GM12878 (cell line): ENCODE measurements around the gene CLASRP. TPM values are rescaled to one million over a fixed set of nuclear protein-coding genes. Genes with fewer than 3 reads are reported as not detected.

Experiments
- ATAC-seq: fragments of 200-7000 bp; cut with Tn5 transposase; 3 replicates; pipeline ENCODE4 v1.9.1; 2020; ENCODE audit warnings: mild to moderate bottlenecking, moderate library complexity
- BruUV-seq: library from RNA; stranded (reverse); fragments of 400-500 nt; replicated peaks from 2 replicates; lab custom pipeline; 2021; lab: Mats Ljungman, UMichigan
- CTCF ChIA-PET: fragments of 300-600 bp; sonication (Branson Sonifier 250); formaldehyde crosslinking; extraction: SDS; loops from one replicate; lab custom pipeline; 2021; ENCODE audit warnings: inconsistent platforms; lab: Yijun Ruan, JAX
- POLR2A ChIA-PET: fragments of 350-600 bp; formaldehyde crosslinking; extraction: SDS; loops from one replicate; lab custom pipeline; 2021; ENCODE audit warnings: inconsistent platforms; lab: Charles Lee
- RAD21 ChIA-PET: fragments of 300-600 bp; sonication (Branson Sonifier 250); formaldehyde crosslinking; loops from one replicate; lab custom pipeline; 2023; ENCODE audit warnings: antibody characterized with exemption; ENCODE audit not compliant: unreplicated experiment; lab: Charles Lee
- SMC1A ChIA-PET: fragments of 300-600 bp; sonication (Branson Sonifier 250); formaldehyde crosslinking; loops from one replicate; lab custom pipeline; 2023; ENCODE audit not compliant: unreplicated experiment, uncharacterized antibody; lab: Charles Lee
- DNase-seq: peaks from one replicate; pipeline ENCODE4 v3.0.0-alpha.2; 2011; ENCODE audit warnings: low read depth, low spot score
- FAIRE-seq: peaks from 3 replicates; lab custom pipeline; 2011; peaks lifted over from hg19 to GRCh38; lab: Jason Lieb, UNC
- H2AFZ ChIP-seq: 2 replicates; pipeline ENCODE4 v1.6.0; 2011; ENCODE audit warnings: low read depth, low read length, control low read depth; ENCODE audit not compliant: control insufficient read depth
- H3K27ac ChIP-seq: 2 replicates; pipeline ENCODE4 v1.5.1; 2011; ENCODE audit warnings: control low read depth; ENCODE audit not compliant: control insufficient read depth, insufficient read depth
- H3K27me3 ChIP-seq, 2 experiments: replicated peaks in 1 of 2; 2 replicates each; pipeline versions ENCODE4 v1.6.0 to v1.6.1; 2011; ENCODE audit warnings: low read length in 1 of 2; ENCODE audit not compliant: control insufficient read depth in 2 of 2, insufficient read depth in 2 of 2
- H3K36me3 ChIP-seq, 2 experiments: 2 replicates each; pipeline ENCODE4 v1.5.1; 2011; ENCODE audit warnings: low read length in 1 of 2; ENCODE audit not compliant: control insufficient read depth in 2 of 2, insufficient read depth in 2 of 2
- H3K4me1 ChIP-seq: 2 replicates; pipeline ENCODE4 v1.6.1; 2011; ENCODE audit warnings: mild to moderate bottlenecking, low read length, moderate library complexity, mixed read lengths; ENCODE audit not compliant: control insufficient read depth, insufficient read depth
- H3K4me2 ChIP-seq: 2 replicates; pipeline ENCODE4 v1.6.0; 2011; ENCODE audit warnings: control low read depth; ENCODE audit not compliant: control insufficient read depth, insufficient read depth
- H3K4me3 ChIP-seq: fragments of 200-600 bp; sonication (generic); 2 replicates; pipeline ENCODE4 v1.5.1; 2016
- H3K79me2 ChIP-seq: 2 replicates; pipeline ENCODE4 v1.6.0; 2011; ENCODE audit warnings: low read length; ENCODE audit not compliant: control insufficient read depth, insufficient read depth
- H3K9ac ChIP-seq: 2 replicates; pipeline ENCODE4 v1.8.0; 2011; ENCODE audit warnings: low read length, control low read depth, mixed read lengths; ENCODE audit not compliant: control insufficient read depth, insufficient read depth
- H3K9me3 ChIP-seq: replicated peaks from 3 replicates; pipeline ENCODE4 v1.5.1; 2011; ENCODE audit warnings: mild to moderate bottlenecking, low read length; ENCODE audit not compliant: control insufficient read depth, insufficient read depth
- H4K20me1 ChIP-seq: 2 replicates; pipeline ENCODE4 v1.6.0; 2011; ENCODE audit not compliant: control insufficient read depth, insufficient read depth
- CHD4 ChIP-seq: fragments of 200-600 bp; sonication (generic); IDR thresholded peaks from 2 replicates; pipeline ENCODE4 v1.6.1; 2016; ENCODE audit warnings: mild to moderate bottlenecking
- EED ChIP-seq: sonication (generic); IDR thresholded peaks from 2 replicates; pipeline ENCODE4 v1.6.1; 2016; ENCODE audit warnings: antibody characterized with exemption, low read depth
- ETV6 ChIP-seq, 2 experiments: fragments of 450-650 bp in 1 of 2; IDR thresholded peaks in 1 of 2; conservative IDR thresholded peaks in 1 of 2; 2 replicates each; pipeline ENCODE4 v1.6.1; 2014; ENCODE audit warnings: antibody characterized with exemption in 1 of 2, borderline replicate concordance in 1 of 2, low read depth in 1 of 2, mild to moderate bottlenecking in 1 of 2, moderate library complexity in 1 of 2
- EZH2 ChIP-seq: IDR thresholded peaks from 2 replicates; pipeline ENCODE4 v1.6.1; 2012; ENCODE audit warnings: low read depth, mild to moderate bottlenecking, control low read depth, inconsistent platforms, low read length, borderline replicate concordance; ENCODE audit not compliant: control insufficient read depth
- RBBP5 ChIP-seq: fragments of 200-600 bp; sonication (generic); conservative IDR thresholded peaks from 2 replicates; pipeline ENCODE4 v1.6.1; 2016
- RCOR1 ChIP-seq: conservative IDR thresholded peaks from 2 replicates; pipeline ENCODE4 v1.6.1; 2012; ENCODE audit warnings: low read depth, low read length, improper control_type of control experiment
- SMAD5 ChIP-seq: IDR thresholded peaks from 2 replicates; pipeline ENCODE4 v1.6.1; 2016; ENCODE audit warnings: antibody characterized with exemption, low read depth
- ZSCAN29 ChIP-seq: fragments of 450-650 bp; IDR thresholded peaks from 2 replicates; pipeline ENCODE4 v1.6.1; 2017; ENCODE audit warnings: mild to moderate bottlenecking, moderate library complexity
- WGBS: methylation state at CpG from one replicate; pipeline ENCODE4 v1.1.6; 2016; ENCODE audit warnings: low lambda C conversion rate; ENCODE audit not compliant: insufficient replicate concordance, insufficient coverage; ENCODE audit errors: missing lambda C conversion rate; 5-methylcytosine and 5-hydroxymethylcytosine counted together
- in situ Hi-C: fragments of 300-500 bp; cut with MboI; formaldehyde crosslinking; loops from 9 replicates; pipeline ENCODE4 v1.14.3; 2018; ENCODE audit warnings: mixed read lengths
- intact Hi-C: fragments of 100-400 bp; cut with micrococcal nuclease; formaldehyde crosslinking; loops from one replicate; pipeline ENCODE4 v1.14.2; 2022; ENCODE audit not compliant: unreplicated experiment
- polyA plus RNA-seq, 11 experiments: library from polyadenylated mRNA; depleted of rRNA in 4 of 11; unstranded in 6 of 11; stranded (reverse) in 5 of 11; fragments of >200 nt; fragmentation: Nextera tagmentation in 4 of 11; fragmentation: Illumina TruSeq in 1 of 11; extraction: Ambion mirVana in 4 of 11; extraction: Trizol in 1 of 11; gene quantifications; 1 replicate in 1 of 11; 2 replicates in 10 of 11; pipeline versions ENCODE4 v1.2.1 to v1.2.3, GENCODE V29; 2011 to 2016; ENCODE audit warnings: inconsistent platforms in 2 of 11, missing spikeins in 2 of 11, low read depth in 1 of 11
- total RNA-seq, 4 experiments: library from RNA; depleted of rRNA in 3 of 4; stranded (reverse); fragments of >200 nt in 3 of 4; fragmentation: Illumina TruSeq in 1 of 4; extraction: Trizol in 1 of 4; gene quantifications; 2 replicates each; pipeline versions ENCODE4 v1.2.1 to v1.2.3, GENCODE V29; 2013 to 2021
- TF ChIP-seq, protein P1 (sequence below): fragments of 450-650 bp; formaldehyde crosslinking; IDR thresholded peaks from 2 replicates; pipeline ENCODE4 v1.4.0; 2020; ENCODE audit warnings: mild to moderate bottlenecking, moderate library complexity

CLASRP gene
- total and polyA plus RNA-seq, 10 of the 15 experiments (the other 5 are each of a cell fraction or from before 2014, with no cell fraction given), result 0.68 to 75.8 (median 30.2) TPM

DNA sequence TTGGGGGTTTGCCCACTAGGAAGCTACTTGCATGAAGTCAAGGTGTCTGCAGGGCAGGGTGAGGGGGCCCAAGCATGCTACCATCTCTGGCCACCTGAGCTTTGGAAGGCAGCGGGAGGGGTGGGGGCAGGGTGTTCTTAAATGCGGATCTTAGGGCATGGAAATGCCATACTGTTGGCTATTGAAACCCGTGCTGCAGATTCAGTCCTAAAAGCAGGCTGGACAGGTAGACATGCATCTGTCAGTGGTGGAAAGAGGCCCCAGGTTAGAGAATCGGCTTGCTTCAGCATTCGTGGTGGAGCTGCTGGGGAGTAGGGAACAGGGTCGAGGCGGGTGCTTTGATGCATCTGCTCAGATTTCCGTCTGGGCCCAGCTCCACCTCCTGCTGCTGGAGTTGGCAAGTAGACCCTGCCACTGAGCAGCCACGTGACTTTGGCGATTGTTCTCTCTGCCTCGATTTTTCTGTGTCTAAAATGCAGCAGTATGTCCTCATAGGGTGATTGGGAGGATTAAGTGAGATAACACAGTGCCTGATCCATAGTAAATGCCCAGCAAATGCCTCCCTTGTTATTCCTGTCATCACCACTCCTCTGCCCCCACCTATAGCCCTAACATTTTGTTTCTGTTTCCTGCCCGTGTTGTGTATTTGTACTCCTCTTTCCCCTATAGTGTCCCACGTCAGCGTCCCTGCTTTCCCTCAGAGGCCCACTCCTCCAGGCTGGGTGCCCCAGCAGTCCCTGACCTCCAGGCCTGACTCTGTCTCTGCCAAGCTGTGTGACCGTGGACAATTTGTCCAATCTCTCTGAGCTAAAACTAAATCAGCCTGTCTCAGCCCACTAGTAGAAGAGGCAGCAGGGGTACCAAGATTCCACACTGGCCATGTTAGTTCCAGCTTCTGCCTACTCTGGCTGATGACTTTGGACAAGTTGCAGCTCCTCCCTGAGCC lies 59.9 kb downstream of the CLASRP start:
- no peak for FAIRE-seq
- no peak overlapping the region for H3K4me2 ChIP-seq
- POLR2A ChIA-PET, result interaction anchor here (0.5 to 1.2 kb wide), 3 partner anchors 19 to 85 kb away, joined by 3 read pairs; no protein-coding TSS in a partner anchor
- H3K79me2 ChIP-seq, result peaks cover 78% of the 10 kb centered on the region
- H3K4me1 ChIP-seq, result peaks cover 15% of the 10 kb centered on the region
- no TSS peak for BruUV-seq
- H3K36me3 ChIP-seq, result peaks cover 2 to 13% of the 10 kb centered on the region in 2 experiments; a peak in 3 of 4 replicates
- no peak overlapping the region for H3K4me3 ChIP-seq
- no peaks in the 10 kb centered on the region for H3K9me3 ChIP-seq
- CTCF ChIA-PET, result interaction anchor here (0.7 to 1.0 kb wide), 3 partner anchors 19 to 130 kb away, joined by 3 read pairs; no protein-coding TSS in a partner anchor
- intact Hi-C loops, result loop anchor here (10.0 kb wide), 2 partner anchors 236 to 386 kb away; no protein-coding TSS in a partner anchor
- SMC1A ChIA-PET, result interaction anchor here (1.4 kb wide), 1 partner anchor 33 kb away, joined by 3 read pairs; no protein-coding TSS in a partner anchor
- RAD21 ChIA-PET, result no interaction called here
- H3K27ac ChIP-seq, result no peak overlapping the region
- 76% methylated on average over 15 of the region's 15 CpGs for WGBS
- H4K20me1 ChIP-seq, result peaks cover 6% of the 10 kb centered on the region
- ATAC-seq, result no peak
- in situ Hi-C loops, result no loop called here
- H2AFZ ChIP-seq, result no peak overlapping the region
- H3K9ac ChIP-seq, result no peak overlapping the region
- no peak for DNase-seq
- TF ChIP-seq CHD4 (no peak), SMAD5 (no peak), EZH2 (no peak), ETV6 (conservative IDR thresholded peaks at IDR 0.05 in 1 of 2, IDR thresholded peaks at IDR 0.05 in 1 of 2; ENCODE audit: borderline replicate concordance in 1 of 2, low read depth in 1 of 2) (no peak), ZSCAN29 (no peak), RBBP5 (no peak), RCOR1 (no peak), EED (no peak)
- TF ChIP-seq, protein P1, sequence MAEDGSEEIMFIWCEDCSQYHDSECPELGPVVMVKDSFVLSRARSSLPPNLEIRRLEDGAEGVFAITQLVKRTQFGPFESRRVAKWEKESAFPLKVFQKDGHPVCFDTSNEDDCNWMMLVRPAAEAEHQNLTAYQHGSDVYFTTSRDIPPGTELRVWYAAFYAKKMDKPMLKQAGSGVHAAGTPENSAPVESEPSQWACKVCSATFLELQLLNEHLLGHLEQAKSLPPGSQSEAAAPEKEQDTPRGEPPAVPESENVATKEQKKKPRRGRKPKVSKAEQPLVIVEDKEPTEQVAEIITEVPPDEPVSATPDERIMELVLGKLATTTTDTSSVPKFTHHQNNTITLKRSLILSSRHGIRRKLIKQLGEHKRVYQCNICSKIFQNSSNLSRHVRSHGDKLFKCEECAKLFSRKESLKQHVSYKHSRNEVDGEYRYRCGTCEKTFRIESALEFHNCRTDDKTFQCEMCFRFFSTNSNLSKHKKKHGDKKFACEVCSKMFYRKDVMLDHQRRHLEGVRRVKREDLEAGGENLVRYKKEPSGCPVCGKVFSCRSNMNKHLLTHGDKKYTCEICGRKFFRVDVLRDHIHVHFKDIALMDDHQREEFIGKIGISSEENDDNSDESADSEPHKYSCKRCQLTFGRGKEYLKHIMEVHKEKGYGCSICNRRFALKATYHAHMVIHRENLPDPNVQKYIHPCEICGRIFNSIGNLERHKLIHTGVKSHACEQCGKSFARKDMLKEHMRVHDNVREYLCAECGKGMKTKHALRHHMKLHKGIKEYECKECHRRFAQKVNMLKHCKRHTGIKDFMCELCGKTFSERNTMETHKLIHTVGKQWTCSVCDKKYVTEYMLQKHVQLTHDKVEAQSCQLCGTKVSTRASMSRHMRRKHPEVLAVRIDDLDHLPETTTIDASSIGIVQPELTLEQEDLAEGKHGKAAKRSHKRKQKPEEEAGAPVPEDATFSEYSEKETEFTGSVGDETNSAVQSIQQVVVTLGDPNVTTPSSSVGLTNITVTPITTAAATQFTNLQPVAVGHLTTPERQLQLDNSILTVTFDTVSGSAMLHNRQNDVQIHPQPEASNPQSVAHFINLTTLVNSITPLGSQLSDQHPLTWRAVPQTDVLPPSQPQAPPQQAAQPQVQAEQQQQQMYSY, result no peak
- H3K27me3 ChIP-seq, result no peaks in the 10 kb centered on the region
